OCI-LY7 (cell line): ENCODE data around the gene TVP23A. TPM values are rescaled to one million over a fixed set of nuclear protein-coding genes. Genes with fewer than 3 reads are reported as not detected.

Experiments used
- BruUV-seq: library from RNA; stranded (reverse); fragments of 400-500 nt; replicated peaks from 2 replicates; lab custom pipeline; 2021; lab: Mats Ljungman, UMichigan
- CTCF ChIA-PET: fragments of 300-600 bp; sonication (Branson Sonifier 250); formaldehyde crosslinking; loops from one replicate; lab custom pipeline; 2022; ENCODE audit warnings: antibody characterized with exemption; ENCODE audit not compliant: unreplicated experiment; lab: Charles Lee
- POLR2A ChIA-PET: fragments of 300-600 bp; sonication (Branson Sonifier 250); formaldehyde crosslinking; loops from one replicate; lab custom pipeline; 2022; ENCODE audit warnings: antibody characterized with exemption; lab: Charles Lee
- DNase-seq: peaks from one replicate; pipeline ENCODE4 v3.0.0-alpha.2; 2015; ENCODE audit warnings: low spot score
- H2AFZ ChIP-seq: fragments of 200-600 bp; sonication (generic), shearing (Covaris generic); 2 replicates; pipeline ENCODE4 v1.6.1; 2014; ENCODE audit warnings: mild to moderate bottlenecking, antibody characterized with exemption, low read length, moderate library complexity
- H3K27ac ChIP-seq: fragments of 200-600 bp; sonication (generic); 2 replicates; pipeline ENCODE4 v1.5.1; 2014; ENCODE audit warnings: mixed run types, low read depth, mild to moderate bottlenecking, moderate library complexity, low read length, inconsistent platforms; ENCODE audit not compliant: poor library complexity, severe bottlenecking
- H3K36me3 ChIP-seq: fragments of 200-600 bp; sonication (generic); 2 replicates; pipeline ENCODE4 v1.6.1; 2014; ENCODE audit warnings: mild to moderate bottlenecking, antibody characterized with exemption, low read length, moderate library complexity, mixed read lengths; ENCODE audit not compliant: insufficient read depth
- H3K4me1 ChIP-seq: fragments of 200-600 bp; sonication (generic); 2 replicates; pipeline ENCODE4 v1.5.1; 2014; ENCODE audit warnings: mild to moderate bottlenecking, low read length; ENCODE audit not compliant: insufficient read depth, poor library complexity, severe bottlenecking
- H3K4me2 ChIP-seq: fragments of 200-600 bp; sonication (generic); 2 replicates; pipeline ENCODE4 v1.6.1; 2014; ENCODE audit warnings: mild to moderate bottlenecking, low read length
- H3K4me3 ChIP-seq: fragments of 200-600 bp; sonication (generic); 2 replicates; pipeline ENCODE4 v1.5.1; 2014; ENCODE audit warnings: mild to moderate bottlenecking, low read depth, low read length; ENCODE audit not compliant: poor library complexity, severe bottlenecking
- H3K79me2 ChIP-seq: fragments of 200-600 bp; sonication (generic); 2 replicates; pipeline ENCODE4 v1.6.1; 2016; ENCODE audit warnings: low read depth, mild to moderate bottlenecking, low read length, moderate library complexity, mixed read lengths; ENCODE audit not compliant: insufficient read depth
- H3K9me2 ChIP-seq: fragments of 200-600 bp; sonication (generic); 2 replicates; pipeline ENCODE4 v1.6.1; 2016; ENCODE audit warnings: mild to moderate bottlenecking, low read length, mixed read lengths; ENCODE audit not compliant: insufficient read depth
- H3K9me3 ChIP-seq: fragments of 200-600 bp; sonication (generic); 2 replicates; pipeline ENCODE4 v1.6.1; 2014; ENCODE audit warnings: mild to moderate bottlenecking, mixed run types, low read length, mixed read lengths
- H4K20me1 ChIP-seq: fragments of 200-600 bp; sonication (generic); 2 replicates; pipeline ENCODE4 v1.6.1; 2014; ENCODE audit warnings: mild to moderate bottlenecking, antibody characterized with exemption, low read length, moderate library complexity, mixed read lengths; ENCODE audit not compliant: insufficient read depth
- EZH2phosphoT487 ChIP-seq: fragments of 200-600 bp; sonication (generic); IDR thresholded peaks from 2 replicates; pipeline ENCODE4 v1.6.1; 2018; ENCODE audit warnings: low read depth, borderline replicate concordance, mild to moderate bottlenecking, mixed run types, antibody characterized with exemption, low read length, moderate library complexity, mixed read lengths
- intact Hi-C: fragments of 100-400 bp; cut with micrococcal nuclease; formaldehyde crosslinking; loops from one replicate; pipeline ENCODE4 v1.10.0; 2022; ENCODE audit not compliant: unreplicated experiment
- total RNA-seq, 2 experiments: library from RNA; depleted of rRNA in 1 of 2; stranded (reverse); fragments of >200 nt in 1 of 2; shearing (Covaris generic) in 1 of 2; gene quantifications; 2 replicates each; pipeline ENCODE4 v1.2.3, GENCODE V29; 2014 to 2022
- TF ChIP-seq, protein P1 (sequence below): fragments of 200-600 bp; sonication (generic); conservative IDR thresholded peaks from 2 replicates; pipeline ENCODE4 v1.5.1; 2014; ENCODE audit warnings: mild to moderate bottlenecking, antibody characterized with exemption, low read length, moderate library complexity, mixed read lengths

Gene TVP23A
- total RNA-seq, 2 experiments from 2014 or later, result 0.57 TPM; not detected in 1

- H3K4me1 ChIP-seq, result peaks cover 2% of the 10 kb centered on the region
- H3K36me3 ChIP-seq, result no peaks in the 10 kb centered on the region
- no peaks in the 10 kb centered on the region for H3K9me2 ChIP-seq
- H3K4me3 ChIP-seq, result no peak overlapping the region
- TF ChIP-seq, protein P1, sequence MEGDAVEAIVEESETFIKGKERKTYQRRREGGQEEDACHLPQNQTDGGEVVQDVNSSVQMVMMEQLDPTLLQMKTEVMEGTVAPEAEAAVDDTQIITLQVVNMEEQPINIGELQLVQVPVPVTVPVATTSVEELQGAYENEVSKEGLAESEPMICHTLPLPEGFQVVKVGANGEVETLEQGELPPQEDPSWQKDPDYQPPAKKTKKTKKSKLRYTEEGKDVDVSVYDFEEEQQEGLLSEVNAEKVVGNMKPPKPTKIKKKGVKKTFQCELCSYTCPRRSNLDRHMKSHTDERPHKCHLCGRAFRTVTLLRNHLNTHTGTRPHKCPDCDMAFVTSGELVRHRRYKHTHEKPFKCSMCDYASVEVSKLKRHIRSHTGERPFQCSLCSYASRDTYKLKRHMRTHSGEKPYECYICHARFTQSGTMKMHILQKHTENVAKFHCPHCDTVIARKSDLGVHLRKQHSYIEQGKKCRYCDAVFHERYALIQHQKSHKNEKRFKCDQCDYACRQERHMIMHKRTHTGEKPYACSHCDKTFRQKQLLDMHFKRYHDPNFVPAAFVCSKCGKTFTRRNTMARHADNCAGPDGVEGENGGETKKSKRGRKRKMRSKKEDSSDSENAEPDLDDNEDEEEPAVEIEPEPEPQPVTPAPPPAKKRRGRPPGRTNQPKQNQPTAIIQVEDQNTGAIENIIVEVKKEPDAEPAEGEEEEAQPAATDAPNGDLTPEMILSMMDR, result no peak
- no peak for TF ChIP-seq EZH2phosphoT487
- ChIA-PET CTCF (no interaction called here), POLR2A (no interaction called here)
- intact Hi-C loops, result no loop called here
- BruUV-seq, result no TSS peak
- no peak overlapping the region for H3K4me2 ChIP-seq
- no peak overlapping the region for H2AFZ ChIP-seq
- no peaks in the 10 kb centered on the region for H4K20me1 ChIP-seq
- no peaks in the 10 kb centered on the region for H3K9me3 ChIP-seq
- no peaks in the 10 kb centered on the region for H3K79me2 ChIP-seq
- DNase-seq, result no peak
- H3K27ac ChIP-seq, result no peak overlapping the region
These were observed 86.8 kb downstream of the TVP23A start for GRCh38 chr16:10731790-10732189.

GRCh38 chr16:10729104-10730048, 89.2 kb downstream of the TVP23A start:
- Histone ChIP-seq H3K27ac (no peak overlapping the region), H2AFZ (no peak overlapping the region), H3K4me2 (no peak overlapping the region), H4K20me1 (no peaks in the 10 kb centered on the region), H3K4me1 (no peaks in the 10 kb centered on the region), H3K4me3 (no peak overlapping the region), H3K9me3 (no peaks in the 10 kb centered on the region), H3K79me2 (no peaks in the 10 kb centered on the region), H3K36me3 (no peaks in the 10 kb centered on the region), H3K9me2 (no peaks in the 10 kb centered on the region)
- no TSS peak for BruUV-seq
- DNase-seq, result no peak
- intact Hi-C loops, result loop anchor here (5.0 kb wide), 1 partner anchor 687 kb away; no protein-coding TSS in a partner anchor
- CTCF ChIA-PET, result no interaction called here
- TF ChIP-seq, protein P1, result no peak
- TF ChIP-seq EZH2phosphoT487, result no peak
- POLR2A ChIA-PET, result no interaction called here
